ENCODE measurements around the gene C1GALT1.

DNA sequence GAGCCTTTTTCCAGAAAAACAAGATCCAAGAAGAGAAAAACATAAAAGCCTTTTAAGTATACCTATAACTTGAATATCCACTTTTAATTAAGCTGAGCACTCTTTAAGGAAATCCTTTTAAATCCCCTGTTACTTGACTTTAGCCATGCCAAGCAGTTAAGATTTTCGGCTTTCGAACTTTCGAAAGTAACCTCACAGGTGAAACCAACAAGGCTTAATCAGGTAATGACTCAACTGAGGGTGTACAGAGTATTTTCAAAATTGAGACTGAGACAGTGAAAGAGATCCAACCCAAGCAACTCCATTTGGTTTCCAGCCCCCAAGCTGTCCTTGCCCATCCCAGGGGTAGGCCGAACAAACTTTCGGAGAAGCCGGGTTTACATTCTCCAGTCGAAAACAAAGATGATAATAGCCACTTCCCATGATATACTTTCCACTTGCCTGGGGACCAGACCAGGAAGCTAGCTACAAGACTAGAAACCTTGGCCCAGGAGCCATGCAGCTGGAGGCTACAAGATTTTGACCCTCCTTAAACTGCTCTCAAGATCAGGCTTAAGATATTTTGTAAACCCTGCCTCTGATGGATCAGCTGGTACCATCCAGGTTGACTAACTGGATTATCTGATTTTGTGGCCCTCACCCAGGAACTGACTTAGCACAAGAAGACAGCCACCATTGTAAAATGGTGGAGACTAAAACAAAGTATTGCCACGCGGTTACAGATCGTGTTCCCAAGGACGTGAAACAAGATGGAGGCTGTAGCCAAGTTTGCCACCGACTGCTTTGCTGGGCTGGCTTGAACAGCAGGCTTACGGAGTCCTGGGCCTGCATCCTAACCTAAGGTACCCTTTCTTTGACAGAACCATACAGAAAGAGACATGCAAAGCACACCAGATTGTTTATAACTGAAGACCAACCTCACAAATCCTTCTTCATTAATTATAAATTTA, 32.3 kb downstream of the C1GALT1 start:
- TF ChIP-seq, protein P1, sequence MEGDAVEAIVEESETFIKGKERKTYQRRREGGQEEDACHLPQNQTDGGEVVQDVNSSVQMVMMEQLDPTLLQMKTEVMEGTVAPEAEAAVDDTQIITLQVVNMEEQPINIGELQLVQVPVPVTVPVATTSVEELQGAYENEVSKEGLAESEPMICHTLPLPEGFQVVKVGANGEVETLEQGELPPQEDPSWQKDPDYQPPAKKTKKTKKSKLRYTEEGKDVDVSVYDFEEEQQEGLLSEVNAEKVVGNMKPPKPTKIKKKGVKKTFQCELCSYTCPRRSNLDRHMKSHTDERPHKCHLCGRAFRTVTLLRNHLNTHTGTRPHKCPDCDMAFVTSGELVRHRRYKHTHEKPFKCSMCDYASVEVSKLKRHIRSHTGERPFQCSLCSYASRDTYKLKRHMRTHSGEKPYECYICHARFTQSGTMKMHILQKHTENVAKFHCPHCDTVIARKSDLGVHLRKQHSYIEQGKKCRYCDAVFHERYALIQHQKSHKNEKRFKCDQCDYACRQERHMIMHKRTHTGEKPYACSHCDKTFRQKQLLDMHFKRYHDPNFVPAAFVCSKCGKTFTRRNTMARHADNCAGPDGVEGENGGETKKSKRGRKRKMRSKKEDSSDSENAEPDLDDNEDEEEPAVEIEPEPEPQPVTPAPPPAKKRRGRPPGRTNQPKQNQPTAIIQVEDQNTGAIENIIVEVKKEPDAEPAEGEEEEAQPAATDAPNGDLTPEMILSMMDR (IDR thresholded peaks at IDR 0.05) = no peak
- TF ChIP-seq EP300 (IDR thresholded peaks at IDR 0.05; ENCODE audit: low read depth) (no peak), POLR2A (IDR thresholded peaks at IDR 0.05) (no peak)
